ENCODE measurements around the gene CFI. TPM values are rescaled to one million over a fixed set of nuclear protein-coding genes. Genes with fewer than 3 reads are reported as not detected.

The CFI gene
- total RNA-seq, 1 donor from 2014 or later = not detected

- no peak for DNase-seq (ENCODE audit: extremely low spot score, unreplicated experiment)
- Mint-ChIP-seq H3K27ac (ENCODE audit: unreplicated experiment) (no peak overlapping the region), H3K9me3 (ENCODE audit: unreplicated experiment) (no peaks in the 10 kb centered on the region), H3K4me1 (ENCODE audit: unreplicated experiment) (no peaks in the 10 kb centered on the region), H3K4me3 (ENCODE audit: unreplicated experiment) (no peak overlapping the region), H3K27me3 (ENCODE audit: unreplicated experiment) (peaks cover 40% of the 10 kb centered on the region), H3K36me3 (ENCODE audit: unreplicated experiment) (no peaks in the 10 kb centered on the region)
- no peak for TF ChIP-seq CTCF (IDR thresholded peaks at IDR 0.05)
These were observed 56.0 kb downstream of the CFI start for GRCh38 chr4:109745830-109746229.

GRCh38 chr4:109739547-109739946 is 62.3 kb downstream of the CFI start:
- DNase-seq (ENCODE audit: extremely low spot score, unreplicated experiment) = no peak
- no peak overlapping the region for H3K27ac Mint-ChIP-seq (ENCODE audit: unreplicated experiment)
- TF ChIP-seq CTCF (IDR thresholded peaks at IDR 0.05) = no peak
- no peaks in the 10 kb centered on the region for H3K4me1 Mint-ChIP-seq (ENCODE audit: unreplicated experiment)
- peaks cover 40% of the 10 kb centered on the region for H3K27me3 Mint-ChIP-seq (ENCODE audit: unreplicated experiment)
- H3K36me3 Mint-ChIP-seq (ENCODE audit: unreplicated experiment) = no peaks in the 10 kb centered on the region
- no peaks in the 10 kb centered on the region for H3K9me3 Mint-ChIP-seq (ENCODE audit: unreplicated experiment)
- no peak overlapping the region for H3K4me3 Mint-ChIP-seq (ENCODE audit: unreplicated experiment)

GRCh38 chr4:109738104-109738872 is 63.5 kb downstream of the CFI start:
- no peak for TF ChIP-seq CTCF (IDR thresholded peaks at IDR 0.05)
- H3K27me3 Mint-ChIP-seq (ENCODE audit: unreplicated experiment) = peaks cover 35% of the 10 kb centered on the region
- no peak for DNase-seq (ENCODE audit: extremely low spot score, unreplicated experiment)
- no peaks in the 10 kb centered on the region for H3K36me3 Mint-ChIP-seq (ENCODE audit: unreplicated experiment)
- no peak overlapping the region for H3K27ac Mint-ChIP-seq (ENCODE audit: unreplicated experiment)
- H3K9me3 Mint-ChIP-seq (ENCODE audit: unreplicated experiment) = no peaks in the 10 kb centered on the region
- H3K4me1 Mint-ChIP-seq (ENCODE audit: unreplicated experiment) = no peaks in the 10 kb centered on the region
- H3K4me3 Mint-ChIP-seq (ENCODE audit: unreplicated experiment) = no peak overlapping the region

GRCh38 chr4:109735566-109736365 is 66.0 kb downstream of the CFI start:
- DNase-seq (ENCODE audit: extremely low spot score, unreplicated experiment) = no peak
- Mint-ChIP-seq H3K27me3 (ENCODE audit: unreplicated experiment) (peaks cover 12% of the 10 kb centered on the region), H3K4me3 (ENCODE audit: unreplicated experiment) (no peak overlapping the region), H3K4me1 (ENCODE audit: unreplicated experiment) (peaks cover 2% of the 10 kb centered on the region), H3K9me3 (ENCODE audit: unreplicated experiment) (no peaks in the 10 kb centered on the region), H3K27ac (ENCODE audit: unreplicated experiment) (no peak overlapping the region), H3K36me3 (ENCODE audit: unreplicated experiment) (no peaks in the 10 kb centered on the region)
- no peak for TF ChIP-seq CTCF (IDR thresholded peaks at IDR 0.05)

GRCh38 chr4:109733728-109734127 is 68.1 kb downstream of the CFI start:
- Mint-ChIP-seq H3K27ac (ENCODE audit: unreplicated experiment) (no peak overlapping the region), H3K4me3 (ENCODE audit: unreplicated experiment) (no peak overlapping the region), H3K4me1 (ENCODE audit: unreplicated experiment) (peaks cover 12% of the 10 kb centered on the region), H3K36me3 (ENCODE audit: unreplicated experiment) (no peaks in the 10 kb centered on the region), H3K9me3 (ENCODE audit: unreplicated experiment) (no peaks in the 10 kb centered on the region), H3K27me3 (ENCODE audit: unreplicated experiment) (no peaks in the 10 kb centered on the region)
- no peak for DNase-seq (ENCODE audit: extremely low spot score, unreplicated experiment)
- no peak for TF ChIP-seq CTCF (IDR thresholded peaks at IDR 0.05)

Measured in osteocyte (in vitro differentiated cells).